SU-DHL-6 (cell line): ENCODE results near the gene ZSCAN12.

Source experiments
- CTCF ChIP-seq: fragments of 200-600 bp; sonication (generic); IDR thresholded peaks from one replicate; pipeline ENCODE4 v1.5.1; 2017; ENCODE audit warnings: antibody characterized with exemption, mild to moderate bottlenecking, low read length, moderate library complexity; ENCODE audit not compliant: insufficient read depth, poor library complexity, severe bottlenecking
- EZH2phosphoT487 ChIP-seq: fragments of 200-600 bp; sonication (generic), shearing (Covaris generic); conservative IDR thresholded peaks from 2 replicates; pipeline ENCODE4 v1.6.1; 2018; ENCODE audit warnings: mild to moderate bottlenecking, antibody characterized with exemption, low read length, moderate library complexity, mixed read lengths

GRCh38 chr6:28353356-28353755, 46.2 kb downstream of the ZSCAN12 start:
- TF ChIP-seq CTCF (no peak), EZH2phosphoT487 (no peak)
